Measurements from ENCODE around the gene FNDC5.

Gene FNDC5

DNA sequence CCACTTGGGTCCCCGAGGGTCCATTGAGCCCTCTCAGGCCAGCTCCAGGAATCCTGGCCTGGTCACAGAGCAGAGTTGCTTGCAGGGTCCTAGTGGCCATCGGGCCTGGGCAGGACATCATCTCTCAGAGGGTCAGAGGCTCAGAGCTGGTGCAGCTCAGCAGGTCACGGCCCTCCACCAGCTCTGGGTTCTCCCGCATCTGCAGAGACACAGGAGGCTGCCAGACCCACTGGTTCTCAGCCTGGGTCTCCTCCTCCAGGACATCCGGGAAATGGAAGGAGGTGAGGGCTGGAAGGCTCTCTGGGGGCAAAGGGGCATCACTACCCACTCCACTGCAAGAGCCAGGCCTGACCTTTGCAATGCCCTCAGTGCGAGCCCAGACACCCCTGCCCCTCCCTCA lies 24.0 kb upstream of the FNDC5 start:
- TF ChIP-seq, protein P1, sequence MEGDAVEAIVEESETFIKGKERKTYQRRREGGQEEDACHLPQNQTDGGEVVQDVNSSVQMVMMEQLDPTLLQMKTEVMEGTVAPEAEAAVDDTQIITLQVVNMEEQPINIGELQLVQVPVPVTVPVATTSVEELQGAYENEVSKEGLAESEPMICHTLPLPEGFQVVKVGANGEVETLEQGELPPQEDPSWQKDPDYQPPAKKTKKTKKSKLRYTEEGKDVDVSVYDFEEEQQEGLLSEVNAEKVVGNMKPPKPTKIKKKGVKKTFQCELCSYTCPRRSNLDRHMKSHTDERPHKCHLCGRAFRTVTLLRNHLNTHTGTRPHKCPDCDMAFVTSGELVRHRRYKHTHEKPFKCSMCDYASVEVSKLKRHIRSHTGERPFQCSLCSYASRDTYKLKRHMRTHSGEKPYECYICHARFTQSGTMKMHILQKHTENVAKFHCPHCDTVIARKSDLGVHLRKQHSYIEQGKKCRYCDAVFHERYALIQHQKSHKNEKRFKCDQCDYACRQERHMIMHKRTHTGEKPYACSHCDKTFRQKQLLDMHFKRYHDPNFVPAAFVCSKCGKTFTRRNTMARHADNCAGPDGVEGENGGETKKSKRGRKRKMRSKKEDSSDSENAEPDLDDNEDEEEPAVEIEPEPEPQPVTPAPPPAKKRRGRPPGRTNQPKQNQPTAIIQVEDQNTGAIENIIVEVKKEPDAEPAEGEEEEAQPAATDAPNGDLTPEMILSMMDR (IDR thresholded peaks at IDR 0.05; ENCODE audit: insufficient read depth, low read length, poor library complexity, severe bottlenecking) = no peak
- H3K27me3 ChIP-seq (replicated peaks; ENCODE audit: control insufficient read depth, insufficient read depth, low read length) = peaks cover 5% of the 10 kb centered on the region
- H3K36me3 ChIP-seq (ENCODE audit: control insufficient read depth, insufficient read depth, low read length) = no peaks in the 10 kb centered on the region
- DNase-seq (ENCODE audit: extremely low read depth, insufficient read length) = no peak
- no peak overlapping the region for H3K4me3 ChIP-seq (replicated peaks; ENCODE audit: low read depth, low read length)

DNA sequence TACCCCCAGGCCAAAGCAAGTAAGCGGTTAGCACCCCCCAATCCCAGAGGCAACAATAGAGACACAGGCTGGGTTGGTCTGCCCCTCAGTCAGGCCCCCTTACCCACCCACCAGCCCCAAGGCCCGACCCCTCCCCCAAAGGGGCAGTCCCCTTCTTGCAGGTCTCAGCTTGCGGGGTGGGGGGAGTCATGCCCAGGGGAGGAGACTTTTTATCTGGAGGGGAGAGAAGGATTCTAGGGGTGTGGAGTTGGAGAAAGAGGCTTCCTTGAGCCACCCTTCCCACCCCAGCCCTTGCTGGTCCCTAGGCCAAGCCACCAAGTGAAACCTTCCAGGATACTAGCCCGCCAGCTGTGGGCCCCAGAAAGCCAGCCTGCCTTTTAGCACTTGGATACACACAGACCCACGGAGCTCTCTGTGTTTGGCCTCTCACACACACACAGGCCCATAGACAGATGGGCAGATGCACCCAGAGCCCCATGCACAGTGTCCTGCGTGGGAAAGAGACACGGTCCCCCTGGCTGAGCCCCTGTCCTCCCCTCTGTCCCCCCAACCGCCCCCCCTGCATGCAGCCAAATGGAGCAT lies 23.4 kb upstream of the FNDC5 start:
- Histone ChIP-seq H3K36me3 (ENCODE audit: control insufficient read depth, insufficient read depth, low read length) (no peaks in the 10 kb centered on the region), H3K4me3 (replicated peaks; ENCODE audit: low read depth, low read length) (no peak overlapping the region), H3K27me3 (replicated peaks; ENCODE audit: control insufficient read depth, insufficient read depth, low read length) (peaks cover 5% of the 10 kb centered on the region)
- no peak for DNase-seq (ENCODE audit: extremely low read depth, insufficient read length)
- TF ChIP-seq, protein P1 (IDR thresholded peaks at IDR 0.05; ENCODE audit: insufficient read depth, low read length, poor library complexity, severe bottlenecking) = no peak

DNA sequence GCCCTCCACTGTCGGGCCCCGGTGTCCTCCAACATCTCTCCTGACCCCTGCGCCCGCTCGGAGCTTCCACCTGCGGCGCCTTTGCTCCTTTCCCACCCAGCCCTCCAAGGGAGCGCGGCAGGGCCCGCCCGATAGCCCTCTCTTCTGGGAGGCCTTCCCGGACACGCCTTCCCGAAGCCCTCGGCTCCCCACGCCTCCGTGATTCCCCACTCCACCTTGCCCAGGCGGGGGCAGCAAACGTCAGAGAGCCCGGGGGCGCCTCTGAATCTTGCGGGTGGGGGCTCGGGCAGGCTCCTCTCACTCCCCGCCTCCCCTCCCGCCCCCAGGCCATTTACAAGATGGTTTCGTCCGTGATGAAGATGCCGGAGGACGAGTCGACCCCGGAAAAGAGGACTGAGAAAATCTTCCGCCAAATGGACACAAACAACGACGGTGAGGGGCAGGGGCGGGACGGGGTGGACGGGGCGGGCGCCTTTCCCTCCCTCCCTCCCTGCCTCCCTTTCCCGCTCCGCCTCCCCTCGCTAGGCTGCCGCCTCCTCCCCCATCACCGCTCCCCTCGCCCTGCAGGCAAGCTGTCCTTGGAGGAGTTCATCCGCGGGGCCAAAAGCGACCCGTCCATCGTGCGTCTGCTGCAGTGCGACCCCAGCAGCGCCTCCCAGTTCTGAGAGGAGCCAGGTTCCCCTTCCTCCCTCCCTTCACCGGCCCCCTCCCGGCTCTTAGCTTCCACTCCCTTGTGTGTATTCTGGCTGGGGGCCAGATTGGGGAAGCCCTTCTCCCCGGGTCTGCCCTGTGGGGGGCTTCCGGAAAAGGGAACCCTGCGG lies 22.7 kb upstream of the FNDC5 start:
- Histone ChIP-seq H3K36me3 (ENCODE audit: control insufficient read depth, insufficient read depth, low read length) (no peaks in the 10 kb centered on the region), H3K4me3 (replicated peaks; ENCODE audit: low read depth, low read length) (peak overlapping the region; percentile 35), H3K27me3 (replicated peaks; ENCODE audit: control insufficient read depth, insufficient read depth, low read length) (peaks cover 4% of the 10 kb centered on the region)
- DNase-seq (ENCODE audit: extremely low read depth, insufficient read length) = no peak
- TF ChIP-seq, protein P1 (IDR thresholded peaks at IDR 0.05; ENCODE audit: insufficient read depth, low read length, poor library complexity, severe bottlenecking) = peak; percentile 25

DNA sequence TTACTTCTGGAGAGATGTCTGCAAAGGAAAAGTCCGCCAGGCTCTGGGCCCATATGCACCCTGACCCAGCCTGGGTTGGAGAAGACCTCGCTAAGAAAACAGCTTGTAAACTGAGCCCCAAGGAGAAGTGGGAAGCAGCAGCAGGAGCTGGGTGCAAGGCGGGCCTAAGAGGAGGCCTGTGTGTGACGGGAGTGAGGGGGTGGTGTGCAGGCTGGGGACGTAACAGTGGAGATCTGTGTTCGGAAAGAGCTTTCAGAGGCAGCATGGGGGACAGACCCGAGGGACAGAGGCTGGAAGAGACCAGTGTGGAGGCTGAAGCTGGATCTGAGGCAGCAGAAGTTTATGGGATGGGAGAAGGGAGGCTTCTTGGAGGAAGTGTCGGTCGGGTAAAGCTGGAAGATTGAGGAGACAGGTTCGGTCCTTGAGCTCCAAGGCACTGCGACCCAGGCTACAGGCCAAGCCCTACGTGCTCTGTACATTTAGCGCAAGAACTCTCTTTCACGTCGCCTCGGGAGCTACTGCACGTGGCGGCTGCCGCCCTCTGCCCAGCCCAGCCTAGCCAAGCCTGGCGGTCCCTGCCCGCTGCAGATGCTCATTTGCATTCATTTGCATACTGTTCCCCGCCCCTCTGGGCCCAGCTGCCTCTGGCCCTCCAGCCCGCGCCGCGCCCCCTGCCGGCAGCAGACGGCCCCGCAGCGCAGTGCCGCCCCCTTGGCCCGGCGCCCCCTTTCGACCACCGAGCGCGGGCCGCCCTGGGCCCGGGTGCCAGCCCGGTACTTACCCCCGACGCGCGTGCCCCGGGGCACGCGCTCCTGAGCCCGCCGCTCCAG lies 21.9 kb upstream of the FNDC5 start:
- Histone ChIP-seq H3K4me3 (replicated peaks; ENCODE audit: low read depth, low read length) (no peak overlapping the region; the same call in 1 of the 2 replicates), H3K27me3 (replicated peaks; ENCODE audit: control insufficient read depth, insufficient read depth, low read length) (peaks cover 7% of the 10 kb centered on the region), H3K36me3 (ENCODE audit: control insufficient read depth, insufficient read depth, low read length) (no peaks in the 10 kb centered on the region)
- TF ChIP-seq, protein P1 (IDR thresholded peaks at IDR 0.05; ENCODE audit: insufficient read depth, low read length, poor library complexity, severe bottlenecking) = peak; percentile 10
- DNase-seq (ENCODE audit: extremely low read depth, insufficient read length) = peak; percentile 42

DNA sequence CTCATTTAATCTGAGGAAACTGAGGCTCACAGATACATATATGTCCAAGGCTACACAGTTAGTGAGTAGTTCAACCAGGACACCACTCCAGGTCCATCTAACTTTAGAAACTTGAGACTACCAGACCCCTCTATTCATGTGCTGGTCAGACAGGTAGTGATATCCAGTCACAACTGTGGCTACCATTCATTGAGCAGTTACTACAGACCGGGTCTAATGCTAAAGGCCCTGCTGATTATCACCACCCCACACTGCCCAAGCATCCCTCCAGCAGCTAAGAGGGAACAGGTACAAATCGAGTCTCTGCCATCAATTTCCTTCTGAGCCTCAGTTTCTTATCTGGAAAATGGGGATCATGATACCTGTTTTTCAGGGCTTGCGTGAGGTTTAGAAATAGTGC lies 20.9 kb upstream of the FNDC5 start:
- DNase-seq (ENCODE audit: extremely low read depth, insufficient read length) = no peak
- Histone ChIP-seq H3K4me3 (replicated peaks; ENCODE audit: low read depth, low read length) (no peak overlapping the region), H3K27me3 (replicated peaks; ENCODE audit: control insufficient read depth, insufficient read depth, low read length) (peaks cover 7% of the 10 kb centered on the region), H3K36me3 (ENCODE audit: control insufficient read depth, insufficient read depth, low read length) (no peaks in the 10 kb centered on the region)
- TF ChIP-seq, protein P1 (IDR thresholded peaks at IDR 0.05; ENCODE audit: insufficient read depth, low read length, poor library complexity, severe bottlenecking) = no peak

Measured in GM06990 (cell line).